Mucosa of rectum (tissue), 2 donors: ENCODE measurements around the gene UXS1.

ENCODE experiments used
- H3K27ac ChIP-seq, 2 donors: one replicate each; pipeline ENCODE4 v1.7.0; 2013; ENCODE audit warnings: inconsistent platforms in 2 of 2, low read depth in 2 of 2, low read length in 2 of 2
- H3K27me3 ChIP-seq, 2 donors: one replicate each; pipeline ENCODE4 v1.7.0; 2013; ENCODE audit warnings: low read length in 2 of 2; ENCODE audit not compliant: control insufficient read depth in 2 of 2, insufficient read depth in 2 of 2
- H3K36me3 ChIP-seq, 2 donors: one replicate each; pipeline ENCODE4 v1.7.0; 2013; ENCODE audit warnings: low read length in 2 of 2; ENCODE audit not compliant: control insufficient read depth in 2 of 2, insufficient read depth in 2 of 2
- H3K4me1 ChIP-seq, 2 donors: one replicate each; pipeline ENCODE4 v1.7.0; 2013; ENCODE audit warnings: low read length in 2 of 2, mild to moderate bottlenecking in 1 of 2; ENCODE audit not compliant: control insufficient read depth in 2 of 2, insufficient read depth in 2 of 2
- H3K4me3 ChIP-seq, 2 donors: one replicate each; pipeline ENCODE4 v1.7.0; 2013; ENCODE audit warnings: low read length in 2 of 2
- H3K9ac ChIP-seq, 2 donors: one replicate each; pipeline ENCODE4 v1.7.0; 2013; ENCODE audit warnings: low read length in 2 of 2, low read depth in 1 of 2, mild to moderate bottlenecking in 1 of 2
- H3K9me3 ChIP-seq, 2 donors: one replicate each; pipeline ENCODE4 v1.7.0; 2013; ENCODE audit warnings: low read length in 2 of 2; ENCODE audit not compliant: control insufficient read depth in 2 of 2
- donor health status: healthy.
- donor health status: Normal muscosa, but diverticular disease.

UXS1 gene

GRCh38 chr2:106070181-106070580, 123.9 kb downstream of the UXS1 start:
- H3K4me3 ChIP-seq: no peak overlapping the region
- H3K36me3 ChIP-seq: no peaks in the 10 kb centered on the region
- no peaks in the 10 kb centered on the region for H3K9me3 ChIP-seq
- peaks cover 0 to 3% of the 10 kb centered on the region in 2 donors for H3K4me1 ChIP-seq
- H3K27me3 ChIP-seq: peaks cover 13 to 14% of the 10 kb centered on the region in 2 donors
- no peak overlapping the region for H3K27ac ChIP-seq
- no peak overlapping the region for H3K9ac ChIP-seq

- H3K27me3 ChIP-seq: peaks cover 13 to 14% of the 10 kb centered on the region in 2 donors
- no peak overlapping the region for H3K27ac ChIP-seq
- no peak overlapping the region for H3K9ac ChIP-seq
- H3K4me3 ChIP-seq: no peak overlapping the region
- peaks cover 0 to 3% of the 10 kb centered on the region in 2 donors for H3K4me1 ChIP-seq
- no peaks in the 10 kb centered on the region for H3K9me3 ChIP-seq
- H3K36me3 ChIP-seq: no peaks in the 10 kb centered on the region
Measured at GRCh38 chr2:106068451-106068850, 125.7 kb downstream of the UXS1 start.

- Histone ChIP-seq H3K36me3 (no peaks in the 10 kb centered on the region), H3K9me3 (no peaks in the 10 kb centered on the region), H3K27ac (no peak overlapping the region), H3K27me3 (peaks cover 13 to 14% of the 10 kb centered on the region in 2 donors), H3K4me3 (peak overlapping the region; percentile 13 to 43), H3K4me1 (peaks cover 0 to 3% of the 10 kb centered on the region in 2 donors), H3K9ac (no peak overlapping the region)
Measured at GRCh38 chr2:106065983-106066820, 127.9 kb downstream of the UXS1 start.

GRCh38 chr2:106065268-106065982, 128.7 kb downstream of the UXS1 start:
- H3K27me3 ChIP-seq: peaks cover 13 to 14% of the 10 kb centered on the region in 2 donors
- no peaks in the 10 kb centered on the region for H3K9me3 ChIP-seq
- no peak overlapping the region for H3K9ac ChIP-seq
- no peak overlapping the region for H3K27ac ChIP-seq
- H3K4me3 ChIP-seq: peak overlapping the region; percentile 13 to 43
- H3K4me1 ChIP-seq: peaks cover 0 to 3% of the 10 kb centered on the region in 2 donors
- H3K36me3 ChIP-seq: no peaks in the 10 kb centered on the region

- Histone ChIP-seq H3K27me3 (peaks cover 13 to 14% of the 10 kb centered on the region in 2 donors), H3K9me3 (no peaks in the 10 kb centered on the region), H3K9ac (no peak overlapping the region), H3K4me1 (peaks cover 0 to 3% of the 10 kb centered on the region in 2 donors), H3K36me3 (no peaks in the 10 kb centered on the region), H3K27ac (no peak overlapping the region), H3K4me3 (no peak overlapping the region)
Measured at GRCh38 chr2:106063181-106063580, 130.9 kb downstream of the UXS1 start.

DNA sequence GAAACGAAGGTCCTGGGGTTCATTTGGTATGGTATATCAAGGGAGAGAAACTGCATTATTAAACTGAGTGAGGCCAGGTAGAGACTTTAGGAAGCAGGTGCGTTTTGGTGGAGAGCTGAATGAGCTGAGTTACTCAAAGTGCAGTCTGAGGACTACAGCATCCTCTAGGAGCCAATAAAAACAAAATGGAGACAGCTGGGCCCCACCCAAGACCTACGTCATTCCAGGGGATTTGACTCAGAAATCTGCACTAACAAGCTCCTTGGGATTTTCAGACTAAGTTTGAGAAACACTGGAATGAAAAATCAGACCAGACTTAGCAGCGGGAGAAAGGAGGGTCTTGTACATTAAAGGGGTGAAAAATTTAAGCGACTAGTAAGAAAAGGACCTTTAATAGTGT, 131.5 kb downstream of the UXS1 start:
- H3K36me3 ChIP-seq: no peaks in the 10 kb centered on the region
- peaks cover 10 to 13% of the 10 kb centered on the region in 2 donors for H3K27me3 ChIP-seq
- H3K9ac ChIP-seq: no peak overlapping the region
- no peak overlapping the region for H3K4me3 ChIP-seq
- peaks cover 0 to 3% of the 10 kb centered on the region in 2 donors for H3K4me1 ChIP-seq
- no peak overlapping the region for H3K27ac ChIP-seq
- H3K9me3 ChIP-seq: no peaks in the 10 kb centered on the region

GRCh38 chr2:106061611-106062349, 132.3 kb downstream of the UXS1 start:
- Histone ChIP-seq H3K4me3 (no peak overlapping the region), H3K27ac (no peak overlapping the region)

DNA sequence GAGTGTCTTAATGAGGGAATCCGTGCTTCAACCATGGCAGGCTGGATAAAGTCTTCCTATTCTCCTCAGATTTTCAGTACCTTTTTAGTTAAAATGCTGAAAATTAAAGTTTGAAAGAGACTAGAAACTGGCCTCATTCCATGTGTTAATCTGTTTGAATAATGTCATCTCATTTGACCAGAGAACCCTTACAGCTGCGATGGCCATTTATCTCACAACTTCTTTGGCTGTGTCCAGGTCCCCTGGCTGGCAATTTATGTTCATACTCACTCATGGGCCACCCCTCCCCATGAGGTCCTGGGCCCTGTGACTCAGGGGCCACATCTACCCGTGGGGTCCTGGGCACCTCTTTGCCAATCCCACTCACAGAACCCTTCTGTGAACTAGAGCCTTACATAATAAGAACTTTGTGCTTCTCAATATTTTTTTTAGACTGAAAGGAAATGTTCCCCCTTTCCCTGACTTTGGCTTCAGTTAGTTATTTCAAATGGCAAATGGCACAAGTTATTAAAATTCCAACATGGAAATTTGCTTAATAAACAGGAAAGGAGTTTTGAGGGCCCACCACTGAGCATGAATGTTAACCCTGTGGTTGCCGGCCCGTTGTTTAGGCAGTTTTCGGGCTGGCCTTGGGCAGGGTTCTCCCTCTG, 134.6 kb downstream of the UXS1 start:
- no peaks in the 10 kb centered on the region for H3K36me3 ChIP-seq

More at GRCh38 chr2:106061611-106062349, 132.3 kb downstream of the UXS1 start:
- no peaks in the 10 kb centered on the region for H3K9me3 ChIP-seq
- no peak overlapping the region for H3K9ac ChIP-seq
- H3K36me3 ChIP-seq: no peaks in the 10 kb centered on the region
- peaks cover 10 to 13% of the 10 kb centered on the region in 2 donors for H3K27me3 ChIP-seq
- peaks cover 0 to 3% of the 10 kb centered on the region in 2 donors for H3K4me1 ChIP-seq

DNA sequence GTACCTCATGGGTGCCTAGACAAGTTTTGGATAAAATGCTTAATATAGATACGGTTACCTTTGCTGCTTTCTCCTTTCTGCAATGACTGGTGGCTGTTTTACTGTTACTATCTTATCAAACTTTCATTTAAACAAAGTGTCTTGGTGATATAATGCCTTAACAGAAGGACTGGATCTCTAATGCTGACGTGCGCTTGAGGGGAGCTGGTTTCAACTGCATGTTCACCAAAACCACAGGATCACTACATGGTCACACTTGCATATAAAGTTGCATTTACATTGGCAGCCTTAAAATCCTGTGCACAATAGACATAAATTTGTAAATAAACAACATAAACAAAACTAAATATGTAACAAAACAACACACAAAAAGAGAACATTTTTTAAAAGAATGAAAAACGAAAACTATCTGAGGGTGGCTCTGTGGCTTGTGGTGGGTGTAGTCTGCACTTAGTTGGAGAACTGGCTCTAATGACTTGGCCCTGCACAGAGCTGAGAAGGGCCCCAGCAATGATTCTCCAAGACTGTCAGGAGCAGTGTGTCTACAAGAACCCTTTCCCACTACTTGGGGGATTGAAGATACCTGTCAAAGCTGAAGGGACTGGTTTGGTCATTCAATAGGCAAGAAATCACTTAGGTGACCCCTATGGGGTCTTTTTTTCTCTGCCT, 135.5 kb downstream of the UXS1 start:
- Histone ChIP-seq H3K9ac (no peak overlapping the region), H3K9me3 (no peaks in the 10 kb centered on the region), H3K27ac (no peak overlapping the region), H3K36me3 (no peaks in the 10 kb centered on the region), H3K4me3 (no peak overlapping the region), H3K27me3 (no peaks in the 10 kb centered on the region), H3K4me1 (no peaks in the 10 kb centered on the region)

More for the DNA sequence above, 134.6 kb downstream of the UXS1 start:
- Histone ChIP-seq H3K4me1 (no peaks in the 10 kb centered on the region), H3K9ac (no peak overlapping the region), H3K4me3 (no peak overlapping the region), H3K27me3 (no peaks in the 10 kb centered on the region), H3K9me3 (no peaks in the 10 kb centered on the region), H3K27ac (no peak overlapping the region)
